ENCODE results near the gene EPN1. TPM values are rescaled to one million over a fixed set of nuclear protein-coding genes. Genes with fewer than 3 reads are reported as not detected.

Gene EPN1
- total RNA-seq, 3 donors from 2014 or later, result 22.2 to 47.2 (median 27.5) TPM

DNA sequence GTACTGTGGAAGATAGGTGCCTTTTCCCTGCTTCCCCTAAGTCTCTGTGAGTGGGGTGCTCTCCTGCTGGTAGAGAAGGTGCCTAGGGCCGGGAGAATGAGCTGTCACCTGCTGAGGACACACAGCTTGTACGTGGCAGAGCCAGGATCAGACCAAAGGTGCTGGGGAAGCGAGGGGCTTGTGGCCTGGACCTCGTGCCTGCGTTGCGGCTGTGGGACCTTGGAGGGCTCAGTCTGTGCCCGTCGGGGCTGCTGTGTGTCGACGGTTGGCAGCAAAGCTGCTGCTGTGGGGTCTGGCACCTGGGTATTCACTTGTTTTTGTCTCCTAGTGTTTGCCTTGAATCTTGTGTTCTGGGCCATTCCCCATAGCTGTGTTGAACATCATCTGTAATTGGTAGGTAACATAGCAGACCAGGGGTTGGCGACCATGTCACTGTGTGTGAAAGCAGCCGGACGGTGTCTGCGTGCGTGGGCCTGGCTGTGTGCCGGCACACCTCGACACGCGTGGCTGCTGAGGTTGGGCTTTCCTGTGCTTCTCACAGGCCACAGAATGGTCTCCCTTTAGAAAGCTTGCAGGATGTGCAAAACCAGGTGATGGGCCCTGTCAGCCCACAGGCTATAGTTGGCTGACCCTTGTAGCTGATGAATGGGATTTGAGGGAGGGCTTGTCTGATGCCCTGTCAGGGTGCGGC lies 11.0 kb upstream of the EPN1 start:
- no peaks in the 10 kb centered on the region for H3K9me3 ChIP-seq
- TF ChIP-seq POLR2A (IDR thresholded peaks at IDR 0.05), result no peak
- no peak for TF ChIP-seq CTCF (IDR thresholded peaks at IDR 0.05)
- no peak for TF ChIP-seq POLR2AphosphoS5 (IDR thresholded peaks at IDR 0.05)
- peaks cover 35% of the 10 kb centered on the region for H3K36me3 ChIP-seq
- intact Hi-C loops (cut with DNase I; ENCODE audit: low total_unique reads), result no loop called here
- no peak for DNase-seq (ENCODE audit: low spot score in 2 of 2)
- peaks cover 3 to 4% of the 10 kb centered on the region in 2 donors for H3K4me1 ChIP-seq
- H3K27ac ChIP-seq, result no peak overlapping the region
- no peak overlapping the region for H3K4me3 ChIP-seq
- H3K27me3 ChIP-seq, result no peaks in the 10 kb centered on the region

DNA sequence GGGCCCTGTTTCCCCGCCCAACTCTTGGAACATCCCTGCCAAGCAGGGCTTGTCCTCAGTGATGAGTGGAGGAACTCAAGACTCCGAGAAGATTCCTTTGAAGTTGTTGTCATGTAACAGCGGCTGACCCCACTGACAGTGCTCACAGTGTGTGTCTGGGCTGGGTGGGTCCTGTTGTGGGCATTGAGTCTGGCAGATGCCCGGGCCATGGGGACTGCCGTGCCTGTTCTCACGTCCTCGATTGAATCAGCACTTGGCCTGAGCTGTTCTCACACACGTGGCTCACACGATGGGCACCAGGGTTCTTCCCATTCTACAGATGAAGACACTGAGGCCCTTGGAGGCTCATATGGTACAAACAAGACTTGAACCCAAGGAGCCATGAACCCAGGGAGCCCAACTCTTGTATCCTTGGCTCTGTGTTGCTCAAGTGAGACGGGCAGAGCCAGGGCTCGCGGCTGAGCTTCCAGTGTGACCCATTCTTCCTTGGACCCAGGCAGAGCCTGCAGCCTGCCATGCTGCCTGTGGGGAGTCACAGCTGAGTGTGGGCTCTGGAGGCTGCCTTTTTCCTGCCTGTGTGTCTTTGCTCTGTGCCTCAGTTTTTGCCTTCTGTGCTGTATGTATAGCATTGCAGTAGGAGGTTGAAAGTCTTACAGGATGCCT lies 8.6 kb upstream of the EPN1 start:
- intact Hi-C loops (cut with DNase I; ENCODE audit: low total_unique reads), result no loop called here
- H3K36me3 ChIP-seq, result peaks cover 40% of the 10 kb centered on the region

GRCh38 chr19:55667006-55667381 lies 8.0 kb upstream of the EPN1 start:
- Histone ChIP-seq H3K27ac (no peak overlapping the region), H3K4me3 (no peak overlapping the region), H3K36me3 (peaks cover 40% of the 10 kb centered on the region), H3K27me3 (no peaks in the 10 kb centered on the region), H3K4me1 (no peaks in the 10 kb centered on the region), H3K9me3 (no peaks in the 10 kb centered on the region)
- TF ChIP-seq POLR2AphosphoS5 (IDR thresholded peaks at IDR 0.05) (no peak), CTCF (IDR thresholded peaks at IDR 0.05) (no peak)
- DNase-seq (ENCODE audit: low spot score in 2 of 2), result no peak
- intact Hi-C loops (cut with DNase I; ENCODE audit: low total_unique reads), result no loop called here

More for the DNA sequence above, 8.6 kb upstream of the EPN1 start:
- Histone ChIP-seq H3K9me3 (no peaks in the 10 kb centered on the region), H3K27ac (no peak overlapping the region), H3K4me1 (no peaks in the 10 kb centered on the region), H3K27me3 (no peaks in the 10 kb centered on the region), H3K4me3 (no peak overlapping the region)
- TF ChIP-seq POLR2A (IDR thresholded peaks at IDR 0.05) (no peak), POLR2AphosphoS5 (IDR thresholded peaks at IDR 0.05) (no peak), CTCF (IDR thresholded peaks at IDR 0.05) (no peak)
- no peak for DNase-seq (ENCODE audit: low spot score in 2 of 2)

- Histone ChIP-seq H3K36me3 (peaks cover 40% of the 10 kb centered on the region), H3K4me1 (no peaks in the 10 kb centered on the region), H3K9me3 (no peaks in the 10 kb centered on the region), H3K27ac (no peak overlapping the region), H3K4me3 (no peak overlapping the region), H3K27me3 (no peaks in the 10 kb centered on the region)
- no peak for DNase-seq (ENCODE audit: low spot score in 2 of 2)
- intact Hi-C loops (cut with DNase I; ENCODE audit: low total_unique reads), result no loop called here
- no peak for TF ChIP-seq POLR2A (IDR thresholded peaks at IDR 0.05)
Observed at GRCh38 chr19:55667511-55667910, 7.5 kb upstream of the EPN1 start.

DNA sequence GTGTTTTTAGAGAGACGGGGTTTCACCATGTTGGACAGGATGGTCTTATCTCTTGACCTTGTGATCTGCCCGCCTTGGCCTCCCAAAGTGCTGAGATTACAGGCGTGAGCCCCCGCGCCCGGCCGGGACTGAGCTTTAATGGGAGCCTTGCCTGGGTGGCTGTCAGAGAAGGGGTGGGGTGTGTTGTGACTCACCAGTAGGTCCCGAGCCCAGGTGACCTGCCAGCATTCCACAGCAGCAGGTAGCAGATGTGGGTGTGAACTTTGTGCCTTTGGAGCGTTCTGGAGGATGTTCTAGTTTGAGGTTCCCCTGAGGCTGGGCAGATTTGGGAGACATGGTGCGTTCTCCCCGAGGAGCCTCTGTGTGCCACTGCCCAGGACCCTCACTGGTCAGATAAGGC lies 7.1 kb upstream of the EPN1 start:
- Histone ChIP-seq H3K4me3 (no peak overlapping the region), H3K27me3 (no peaks in the 10 kb centered on the region), H3K4me1 (no peaks in the 10 kb centered on the region), H3K9me3 (no peaks in the 10 kb centered on the region), H3K27ac (no peak overlapping the region), H3K36me3 (peaks cover 36% of the 10 kb centered on the region)
- intact Hi-C loops (cut with DNase I; ENCODE audit: low total_unique reads), result no loop called here
- TF ChIP-seq CTCF (IDR thresholded peaks at IDR 0.05) (no peak), POLR2AphosphoS5 (IDR thresholded peaks at IDR 0.05) (no peak), POLR2A (IDR thresholded peaks at IDR 0.05) (no peak)
- DNase-seq (ENCODE audit: low spot score in 2 of 2), result no peak
